Measurements from ENCODE around the gene ARHGEF7.

GRCh38 chr13:111316161-111316730 is 201.1 kb downstream of the ARHGEF7 start:
- TF ChIP-seq EZH2 (IDR thresholded peaks at IDR 0.05) = no peak
- TF ChIP-seq MAX (IDR thresholded peaks at IDR 0.05) = no peak
- TF ChIP-seq CTCF (IDR thresholded peaks at IDR 0.05 in 2 of 3, conservative IDR thresholded peaks at IDR 0.05 in 1 of 3; ENCODE audit: borderline replicate concordance in 1 of 3, insufficient read depth in 1 of 3, low read depth in 2 of 3, low read length in 2 of 3) = no peak
- TF ChIP-seq SP1 (IDR thresholded peaks at IDR 0.05; ENCODE audit: low read depth) = no peak
- TF ChIP-seq YY1 (IDR thresholded peaks at IDR 0.05; ENCODE audit: extremely low read depth, insufficient replicate concordance, low read depth, low read length) = no peak
- no peak for TF ChIP-seq POLR2AphosphoS5 (IDR thresholded peaks at IDR 0.05; ENCODE audit: low read depth, low read length)
- TF ChIP-seq POLR2A (IDR thresholded peaks at IDR 0.05; ENCODE audit: borderline replicate concordance, extremely low read depth, insufficient read depth, insufficient read length) = no peak
- TF ChIP-seq SIN3A (IDR thresholded peaks at IDR 0.05; ENCODE audit: low read depth) = no peak
